Thymus (tissue), 14 donors: ENCODE measurements around the gene MYOCOS. TPM values are rescaled to one million over a fixed set of nuclear protein-coding genes. Genes with fewer than 3 reads are reported as not detected.

Experiments
- DNase-seq, 9 donors: peaks; one replicate each; pipeline ENCODE4 v3.0.0-alpha.2; 2013; ENCODE audit warnings: low spot score in 9 of 9, low read depth in 6 of 9, missing footprints in 1 of 9
- H3K27ac ChIP-seq, 2 donors: one replicate each; pipeline ENCODE4 v1.5.1; 2013; ENCODE audit warnings: control low read depth in 1 of 2, low read depth in 1 of 2, low read length in 1 of 2, mild to moderate bottlenecking in 1 of 2, moderate library complexity in 1 of 2
- H3K27me3 ChIP-seq, 2 donors: one replicate each; pipeline ENCODE4 v1.5.1; 2013; ENCODE audit warnings: low read length in 1 of 2; ENCODE audit not compliant: control insufficient read depth in 2 of 2, insufficient read depth in 1 of 2
- H3K36me3 ChIP-seq, 2 donors: one replicate each; pipeline ENCODE4 v1.5.1; 2013; ENCODE audit warnings: low read length in 1 of 2, mild to moderate bottlenecking in 1 of 2, moderate library complexity in 1 of 2; ENCODE audit not compliant: control insufficient read depth in 2 of 2, insufficient read depth in 2 of 2
- H3K4me1 ChIP-seq, 2 donors: one replicate each; pipeline ENCODE4 v1.5.1; 2013; ENCODE audit warnings: low read length in 2 of 2; ENCODE audit not compliant: control insufficient read depth in 2 of 2, insufficient read depth in 2 of 2
- H3K4me3 ChIP-seq, 2 donors: one replicate each; pipeline ENCODE4 v1.5.1; 2013; ENCODE audit warnings: low read length in 2 of 2, control low read depth in 1 of 2, mild to moderate bottlenecking in 1 of 2
- H3K9me3 ChIP-seq, 2 donors: one replicate each; pipeline ENCODE4 v1.5.1; 2013; ENCODE audit warnings: low read length in 1 of 2, mild to moderate bottlenecking in 1 of 2; ENCODE audit not compliant: control insufficient read depth in 2 of 2, insufficient read depth in 1 of 2
- WGBS: extraction: QIAGEN DNeasy Blood & Tissue Kit; methylation state at CpG from one replicate; pipeline ENCODE4 v1.1.7; 2013; 5-methylcytosine and 5-hydroxymethylcytosine counted together
- long read RNA-seq, 10 donors: transcript quantifications; one replicate each; lab custom pipeline, GENCODE V29; 2026
- polyA plus RNA-seq: library from polyadenylated mRNA; stranded (reverse); fragments of 200-250 nt; gene quantifications from one replicate; pipeline ENCODE4 v1.2.3, GENCODE V29; 2013
- total RNA-seq: library from RNA; stranded (reverse); fragments of 120-200 nt; gene quantifications from one replicate; pipeline ENCODE4 v1.2.4, GENCODE V29; 2013
- donor health status: healthy.

The MYOCOS gene
- not detected for total RNA-seq
- polyA plus RNA-seq: 0.07 TPM
- long read RNA-seq, donor 1: 0 reads
- long read RNA-seq, donor 2: 0 reads
- long read RNA-seq, donor 3: 0 reads
- long read RNA-seq, donor 4: 0 reads
- long read RNA-seq, donor 5: 0 reads
- long read RNA-seq, donor 6: 0 reads
- long read RNA-seq, donor 7: 0 reads
- long read RNA-seq, donor 8: 0 reads
- long read RNA-seq, donor 9: 0 reads
- long read RNA-seq, donor 10: 0 reads

- no peaks in the 10 kb centered on the region for H3K4me1 ChIP-seq
- no peak within 1 kb of the TSS for H3K4me3 ChIP-seq
- 92% methylated on average over 7 of the region's 7 CpGs for WGBS
- H3K27ac ChIP-seq: no peak within 1 kb of the TSS
- no peak for DNase-seq
- H3K9me3 ChIP-seq: no peaks in the 10 kb centered on the region
- no peaks in the 10 kb centered on the region for H3K36me3 ChIP-seq
- H3K27me3 ChIP-seq: no peaks in the 10 kb centered on the region
These were observed at the start of gene MYOCOS for GRCh38 chr1:171622152-171622462. MYOCOS (plus strand) TSS chr1:171622243; CDS start chr1:171623884, 1,641 bp downstream.

DNA sequence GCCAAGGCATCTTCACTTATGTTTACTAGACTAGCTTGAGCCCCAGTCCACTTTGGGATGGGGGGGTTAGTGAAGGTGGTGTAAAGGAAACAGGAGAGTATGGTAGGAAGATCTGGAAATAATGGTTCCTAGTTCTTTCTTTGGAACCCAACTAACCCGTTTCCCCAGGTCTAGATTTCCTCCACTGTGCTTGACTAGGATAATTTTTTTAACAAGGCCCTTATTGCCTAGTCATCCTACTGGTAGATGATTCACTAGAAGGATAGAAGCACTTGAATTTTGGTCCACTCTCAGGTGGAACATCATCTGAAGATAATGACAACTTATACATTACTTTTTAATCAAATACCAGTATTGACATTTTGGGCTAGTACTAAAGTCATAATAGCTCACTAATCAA lies 45.9 kb upstream of the MYOCOS start:
- Histone ChIP-seq H3K27ac (no peak overlapping the region), H3K4me3 (no peak overlapping the region), H3K27me3 (no peaks in the 10 kb centered on the region), H3K36me3 (peaks cover 37 to 76% of the 10 kb centered on the region in 2 donors), H3K9me3 (no peaks in the 10 kb centered on the region), H3K4me1 (no peaks in the 10 kb centered on the region)
- no peak for DNase-seq
- WGBS: 98% methylated on average over 1 of the region's 1 CpG

GRCh38 chr1:171581226-171581625 lies 40.8 kb upstream of the MYOCOS start:
- no peak for DNase-seq
- peaks cover 40 to 84% of the 10 kb centered on the region in 2 donors for H3K36me3 ChIP-seq
- peaks cover 0 to 2% of the 10 kb centered on the region in 2 donors for H3K4me1 ChIP-seq
- no peaks in the 10 kb centered on the region for H3K27me3 ChIP-seq
- no peak overlapping the region for H3K27ac ChIP-seq
- WGBS: 97% methylated on average over 3 of the region's 3 CpGs
- H3K9me3 ChIP-seq: no peaks in the 10 kb centered on the region
- H3K4me3 ChIP-seq: no peak overlapping the region

- Histone ChIP-seq H3K27ac (no peak overlapping the region), H3K9me3 (no peaks in the 10 kb centered on the region), H3K4me1 (peaks cover 0 to 2% of the 10 kb centered on the region in 2 donors), H3K27me3 (no peaks in the 10 kb centered on the region), H3K36me3 (peaks cover 40 to 81% of the 10 kb centered on the region in 2 donors), H3K4me3 (no peak overlapping the region)
- peak in 1 of 9 donors; percentile 11 for DNase-seq
These were observed 40.3 kb upstream of the MYOCOS start for GRCh38 chr1:171581766-171582165.

GRCh38 chr1:171582589-171582988 lies 39.5 kb upstream of the MYOCOS start:
- H3K4me3 ChIP-seq: no peak overlapping the region
- no peaks in the 10 kb centered on the region for H3K9me3 ChIP-seq
- peaks cover 0 to 2% of the 10 kb centered on the region in 2 donors for H3K4me1 ChIP-seq
- peaks cover 40 to 81% of the 10 kb centered on the region in 2 donors for H3K36me3 ChIP-seq
- WGBS: 100% methylated on average over 2 of the region's 2 CpGs
- no peak overlapping the region for H3K27ac ChIP-seq
- no peak for DNase-seq
- H3K27me3 ChIP-seq: no peaks in the 10 kb centered on the region

DNA sequence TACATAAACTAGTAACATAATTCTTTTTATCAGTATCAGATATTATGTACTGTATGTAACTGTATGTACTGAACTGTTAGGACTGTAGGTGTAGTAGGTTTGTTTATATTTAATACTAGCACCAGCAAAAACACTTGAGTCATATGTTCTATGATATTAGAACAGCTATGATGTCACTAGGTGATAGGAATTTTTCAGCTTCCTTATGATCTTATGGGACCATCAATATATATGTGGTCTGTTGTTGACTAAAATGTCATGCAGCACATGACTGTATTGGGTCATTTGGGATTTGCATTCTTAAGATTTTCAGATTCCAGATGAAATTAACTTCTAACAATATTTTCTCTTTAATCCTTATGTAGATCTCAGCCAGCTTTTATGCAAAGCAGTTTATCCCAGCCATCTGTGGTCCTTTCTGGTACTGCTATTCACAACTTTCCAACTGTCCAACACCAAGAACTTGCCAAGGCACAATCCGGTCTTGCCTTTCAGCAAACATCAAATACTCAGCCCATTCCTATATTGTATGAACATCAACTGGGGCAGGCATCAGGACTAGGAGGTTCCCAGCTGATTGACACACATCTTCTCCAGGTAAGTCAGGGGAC lies 38.3 kb upstream of the MYOCOS start:
- no peak for DNase-seq
- Histone ChIP-seq H3K4me3 (no peak overlapping the region), H3K36me3 (peaks cover 39 to 80% of the 10 kb centered on the region in 2 donors), H3K27ac (no peak overlapping the region), H3K9me3 (no peaks in the 10 kb centered on the region), H3K27me3 (no peaks in the 10 kb centered on the region), H3K4me1 (peaks cover 0 to 2% of the 10 kb centered on the region in 2 donors)
- WGBS: 100% methylated on average over 1 of the region's 1 CpG

DNA sequence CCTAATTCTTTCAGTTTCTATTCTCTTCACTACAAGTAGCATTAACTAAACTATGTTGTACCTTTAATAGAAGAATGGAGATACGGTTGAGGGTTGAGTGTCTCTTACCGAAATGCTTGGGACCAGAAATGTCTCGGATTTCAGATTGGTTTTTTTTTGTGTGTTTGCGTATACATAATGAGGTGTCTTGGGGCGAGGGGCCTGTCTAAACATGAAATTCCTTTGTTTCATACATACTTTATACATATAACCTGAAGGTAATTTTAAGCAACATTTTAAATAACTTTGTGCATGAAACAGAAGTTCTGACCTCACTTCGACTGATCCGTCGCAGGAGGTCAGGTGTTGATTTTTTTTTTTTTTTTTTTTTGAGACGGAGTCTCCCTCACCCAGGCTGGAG lies 36.3 kb upstream of the MYOCOS start:
- Histone ChIP-seq H3K4me1 (peaks cover 0 to 2% of the 10 kb centered on the region in 2 donors), H3K27me3 (no peaks in the 10 kb centered on the region), H3K9me3 (no peaks in the 10 kb centered on the region), H3K36me3 (peaks cover 43 to 83% of the 10 kb centered on the region in 2 donors), H3K27ac (no peak overlapping the region), H3K4me3 (no peak overlapping the region)
- WGBS: 95% methylated on average over 9 of the region's 9 CpGs
- DNase-seq: no peak

- H3K27ac ChIP-seq: no peak overlapping the region
- H3K4me3 ChIP-seq: no peak overlapping the region
- WGBS: 97% methylated on average over 2 of the region's 2 CpGs
- no peaks in the 10 kb centered on the region for H3K9me3 ChIP-seq
- H3K27me3 ChIP-seq: no peaks in the 10 kb centered on the region
- no peak for DNase-seq
- peaks cover 45 to 85% of the 10 kb centered on the region in 2 donors for H3K36me3 ChIP-seq
- no peaks in the 10 kb centered on the region for H3K4me1 ChIP-seq
These were observed 33.8 kb upstream of the MYOCOS start for GRCh38 chr1:171588230-171588629.

DNA sequence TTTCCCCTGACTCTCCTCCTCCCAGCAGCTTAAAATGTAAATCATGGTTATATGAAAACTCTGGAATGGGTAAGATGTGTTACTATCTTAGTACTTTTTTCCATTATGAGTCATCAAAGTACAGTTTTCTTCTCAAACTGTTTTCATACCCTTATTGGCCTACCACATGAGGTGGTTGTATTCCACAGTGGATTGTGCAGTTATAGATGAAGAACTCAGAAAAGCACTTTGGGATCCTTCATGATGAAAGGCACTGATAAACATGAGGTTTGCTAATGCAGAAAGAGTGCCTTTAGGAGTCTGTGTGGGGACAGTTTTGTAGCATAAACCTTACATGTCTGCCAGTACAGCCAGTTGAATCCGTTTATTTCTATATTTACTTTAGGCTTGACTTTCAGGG lies 32.0 kb upstream of the MYOCOS start:
- 99% methylated on average over 1 of the region's 1 CpG for WGBS
- no peaks in the 10 kb centered on the region for H3K27me3 ChIP-seq
- peaks cover 33 to 71% of the 10 kb centered on the region in 2 donors for H3K36me3 ChIP-seq
- no peak overlapping the region for H3K4me3 ChIP-seq
- no peak for DNase-seq
- no peak overlapping the region for H3K27ac ChIP-seq
- no peaks in the 10 kb centered on the region for H3K9me3 ChIP-seq
- H3K4me1 ChIP-seq: no peaks in the 10 kb centered on the region
